Fibroblast of lung (primary cell): ENCODE results near the gene HS3ST1.

Experiments
- CTCF ChIP-seq, 2 donors: IDR thresholded peaks in 1 of 2; conservative IDR thresholded peaks in 1 of 2; 1 replicate in 1 of 2; 2 replicates in 1 of 2; pipeline ENCODE4 v1.5.1; 2011 to 2012; ENCODE audit warnings: low read length in 2 of 2, control low read depth in 1 of 2, inconsistent platforms in 1 of 2, low read depth in 1 of 2, mild to moderate bottlenecking in 1 of 2
- EZH2 ChIP-seq: IDR thresholded peaks from 2 replicates; pipeline ENCODE4 v1.5.1; 2012; ENCODE audit warnings: low read length, control low read depth, mild to moderate bottlenecking; ENCODE audit errors: missing control alignments

- no peak for TF ChIP-seq CTCF (conservative IDR thresholded peaks at IDR 0.05 in 1 of 2, IDR thresholded peaks at IDR 0.05 in 1 of 2; ENCODE audit: low read depth in 1 of 2, low read length in 2 of 2)
- TF ChIP-seq EZH2: no peak
Observed at GRCh38 chr4:11397146-11397545, 31.5 kb downstream of the HS3ST1 start.
